ENCODE measurements around the gene EEF2K. TPM values are rescaled to one million over a fixed set of nuclear protein-coding genes. Genes with fewer than 3 reads are reported as not detected.

EEF2K gene
- total RNA-seq = 14.9 and 19.6 TPM in 2 replicates

GRCh38 chr16:22206013-22206841 is at the start of gene EEF2K:
TSS of gene EEF2K (plus strand) at chr16:22206278. CDS start at chr16:22225730, 19,452 bp downstream.

GRCh38 chr16:22161999-22162655 is 44.0 kb upstream of the EEF2K start, which contains the start of gene SDR42E2:
TSS of gene SDR42E2 (plus strand) at chr16:22162506. CDS start at chr16:22165583, 3,077 bp downstream.

GRCh38 chr16:22297114-22297870 is 91.2 kb downstream of the EEF2K start, which contains the start of gene POLR3E:
TSS of gene POLR3E (plus strand) at chr16:22297409. CDS start at chr16:22302969, 5,560 bp downstream.

Other genes with a start within 250 kb of the EEF2K start
- not detected in 2 replicates for gene PDZD9, start 205.2 kb upstream of the EEF2K start, total RNA-seq
- gene MOSMO, start 198.2 kb upstream of the EEF2K start, total RNA-seq = 29.7 and 49.0 TPM in 2 replicates
- gene VWA3A, start 113.7 kb upstream of the EEF2K start, total RNA-seq = 0.11 and 0.12 TPM in 2 replicates
- not detected in 2 replicates for gene SDR42E2, start 43.8 kb upstream of the EEF2K start, total RNA-seq
- gene POLR3E, start 91.1 kb downstream of the EEF2K start, total RNA-seq = 54.9 and 57.4 TPM in 2 replicates
- gene CDR2, start 168.3 kb downstream of the EEF2K start, total RNA-seq = 58.4 and 67.0 TPM in 2 replicates